CD4-positive, alpha-beta memory T cell (primary cell): ENCODE measurements around the gene ARHGAP22. TPM values are rescaled to one million over a fixed set of nuclear protein-coding genes. Genes with fewer than 3 reads are reported as not detected.

Experiments
- CTCF ChIA-PET: fragments of 350-600 bp; sonication (Branson Sonifier 250); formaldehyde crosslinking; loops from one replicate; lab custom pipeline; 2021; ENCODE audit warnings: inconsistent platforms; ENCODE audit not compliant: partially characterized antibody; lab: Charles Lee
- POLR2A ChIA-PET: fragments of 350-600 bp; sonication (Branson Sonifier 250); formaldehyde crosslinking; loops from one replicate; lab custom pipeline; 2021; ENCODE audit not compliant: partially characterized antibody; lab: Charles Lee
- DNase-seq, 5 donors: peaks; one replicate each; pipeline versions ENCODE4 v3.0.0 to v3.0.0-alpha.2; 2020 to 2022; ENCODE audit warnings: mixed read lengths in 1 of 5
- H3K27ac ChIP-seq: one replicate; pipeline ENCODE4 v1.7.0; 2013; ENCODE audit warnings: low read depth, low read length
- H3K27me3 ChIP-seq: 2 replicates; pipeline ENCODE4 v1.7.0; 2013; ENCODE audit warnings: mild to moderate bottlenecking, low read length, moderate library complexity; ENCODE audit not compliant: insufficient read depth
- H3K36me3 ChIP-seq: 2 replicates; pipeline ENCODE4 v1.7.0; 2013; ENCODE audit warnings: mild to moderate bottlenecking, low read length, moderate library complexity; ENCODE audit not compliant: insufficient read depth
- H3K4me1 ChIP-seq: 2 replicates; pipeline ENCODE4 v1.7.0; 2013; ENCODE audit warnings: mild to moderate bottlenecking, low read length, moderate library complexity; ENCODE audit not compliant: insufficient read depth
- H3K4me3 ChIP-seq, 2 donors: one replicate each; pipeline ENCODE4 v1.7.0; 2013; ENCODE audit warnings: low read length in 2 of 2, mild to moderate bottlenecking in 1 of 2
- H3K9me3 ChIP-seq, 2 donors: one replicate each; pipeline ENCODE4 v1.7.0; 2013; ENCODE audit warnings: low read length in 2 of 2, control low read depth in 1 of 2; ENCODE audit not compliant: control insufficient read depth in 1 of 2
- H3K27ac Mint-ChIP-seq, 7 donors: one replicate each; pipeline ENCODE4 v1.8.0; 2020 to 2021; ENCODE audit warnings: mixed read lengths in 7 of 7, mild to moderate bottlenecking in 6 of 7, inconsistent platforms in 3 of 7, moderate library complexity in 3 of 7
- H3K27me3 Mint-ChIP-seq, 2 donors: one replicate each; pipeline ENCODE4 v1.8.0; 2020 to 2021; ENCODE audit warnings: mixed read lengths in 2 of 2
- H3K36me3 Mint-ChIP-seq, 2 donors: one replicate each; pipeline ENCODE4 v1.8.0; 2020 to 2021; ENCODE audit warnings: mixed read lengths in 2 of 2, inconsistent platforms in 1 of 2, mild to moderate bottlenecking in 1 of 2
- H3K4me1 Mint-ChIP-seq, 4 donors: one replicate each; pipeline ENCODE4 v1.8.0; 2020 to 2021; ENCODE audit warnings: mixed read lengths in 4 of 4, mild to moderate bottlenecking in 1 of 4
- H3K4me3 Mint-ChIP-seq, 8 donors: one replicate each; pipeline ENCODE4 v1.8.0; 2020 to 2021; ENCODE audit warnings: mixed read lengths in 8 of 8, mild to moderate bottlenecking in 7 of 8, moderate library complexity in 6 of 8, inconsistent platforms in 3 of 8
- H3K9me3 Mint-ChIP-seq, 8 donors: one replicate each; pipeline ENCODE4 v1.8.0; 2020 to 2021; ENCODE audit warnings: mixed read lengths in 8 of 8, mild to moderate bottlenecking in 5 of 8, inconsistent platforms in 3 of 8, moderate library complexity in 1 of 8
- intact Hi-C: fragments of 100-400 bp; cut with micrococcal nuclease; formaldehyde crosslinking; loops from one replicate; pipeline ENCODE4 v1.15.1; 2023
- polyA plus RNA-seq, 2 donors: library from polyadenylated mRNA; unstranded; fragments of 300-500 nt; fragmentation: Illumina TruSeq; gene quantifications; one replicate each; pipeline ENCODE4 v1.2.3, GENCODE V29; 2021
- total RNA-seq, 2 experiments: library from RNA; stranded (reverse); gene quantifications; one replicate each; pipeline ENCODE4 v1.2.3, GENCODE V29; 2021

ARHGAP22 gene
- total and polyA plus RNA-seq, 4 experiments from 2014 or later = 0.20 to 0.83 TPM; not detected in 2

DNA sequence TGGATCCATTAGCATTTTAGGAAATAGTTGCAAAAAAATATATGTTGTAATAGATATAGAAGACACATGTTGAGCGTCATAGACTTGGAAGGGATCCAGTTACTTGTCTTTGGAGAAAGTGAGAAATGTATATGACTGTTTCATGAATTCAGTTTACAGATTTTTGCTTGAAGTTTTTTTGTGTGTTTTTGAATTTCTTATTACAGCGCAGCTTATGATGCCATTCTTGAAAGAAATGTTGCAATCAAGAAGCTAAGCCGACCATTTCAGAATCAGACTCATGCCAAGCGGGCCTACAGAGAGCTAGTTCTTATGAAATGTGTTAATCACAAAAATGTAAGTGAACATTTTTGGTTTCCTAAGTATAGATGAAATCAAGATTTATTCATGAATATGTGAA is 200.2 kb downstream of the ARHGAP22 start:
- peaks cover 4% of the 10 kb centered on the region for H3K36me3 ChIP-seq
- peaks cover 5 to 12% (median 10%) of the 10 kb centered on the region in 4 donors for H3K4me1 Mint-ChIP-seq
- no peak overlapping the region for H3K27ac ChIP-seq
- H3K27me3 ChIP-seq = no peaks in the 10 kb centered on the region
- no peaks in the 10 kb centered on the region for H3K27me3 Mint-ChIP-seq
- H3K36me3 Mint-ChIP-seq = peaks cover 11 to 17% of the 10 kb centered on the region in 2 donors
- no peak overlapping the region for H3K27ac Mint-ChIP-seq
- no peak overlapping the region for H3K4me3 ChIP-seq
- CTCF ChIA-PET = no interaction called here
- H3K4me1 ChIP-seq = no peaks in the 10 kb centered on the region
- H3K9me3 ChIP-seq = no peaks in the 10 kb centered on the region
- DNase-seq = no peak
- intact Hi-C loops = no loop called here
- POLR2A ChIA-PET = no interaction called here
- H3K4me3 Mint-ChIP-seq = no peak overlapping the region
- no peaks in the 10 kb centered on the region for H3K9me3 Mint-ChIP-seq

DNA sequence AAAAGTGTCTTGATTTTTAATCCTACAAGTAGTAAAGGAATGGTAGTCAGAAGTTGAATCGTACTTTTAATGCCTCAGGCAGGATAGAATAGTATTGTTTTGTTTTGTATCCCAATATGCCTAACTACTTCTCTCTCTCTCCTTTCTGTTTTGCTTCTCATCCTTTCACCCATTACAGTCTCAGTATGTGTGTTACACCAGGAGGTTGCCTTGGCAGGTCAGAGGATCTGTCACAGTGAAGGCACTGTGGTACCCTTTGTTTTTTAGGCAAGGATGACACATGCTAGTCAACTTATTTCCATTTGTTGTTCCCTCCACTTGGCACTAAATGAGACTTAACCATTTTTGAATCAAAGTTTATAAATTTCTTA is 204.0 kb downstream of the ARHGAP22 start:
- DNase-seq = no peak
- no peak overlapping the region for H3K4me3 ChIP-seq
- Mint-ChIP-seq H3K27ac (peak overlapping the region in 1 of 7 donors; percentile 17), H3K4me1 (peaks cover 15 to 25% (median 17%) of the 10 kb centered on the region in 4 donors), H3K36me3 (peaks cover 6 to 12% of the 10 kb centered on the region in 2 donors), H3K27me3 (no peaks in the 10 kb centered on the region), H3K4me3 (no peak overlapping the region), H3K9me3 (no peaks in the 10 kb centered on the region)
- intact Hi-C loops = no loop called here
- no peaks in the 10 kb centered on the region for H3K4me1 ChIP-seq
- no peak overlapping the region for H3K27ac ChIP-seq
- H3K9me3 ChIP-seq = no peaks in the 10 kb centered on the region
- ChIA-PET POLR2A (no interaction called here), CTCF (no interaction called here)
- peaks cover 4% of the 10 kb centered on the region for H3K36me3 ChIP-seq
- H3K27me3 ChIP-seq = no peaks in the 10 kb centered on the region

DNA sequence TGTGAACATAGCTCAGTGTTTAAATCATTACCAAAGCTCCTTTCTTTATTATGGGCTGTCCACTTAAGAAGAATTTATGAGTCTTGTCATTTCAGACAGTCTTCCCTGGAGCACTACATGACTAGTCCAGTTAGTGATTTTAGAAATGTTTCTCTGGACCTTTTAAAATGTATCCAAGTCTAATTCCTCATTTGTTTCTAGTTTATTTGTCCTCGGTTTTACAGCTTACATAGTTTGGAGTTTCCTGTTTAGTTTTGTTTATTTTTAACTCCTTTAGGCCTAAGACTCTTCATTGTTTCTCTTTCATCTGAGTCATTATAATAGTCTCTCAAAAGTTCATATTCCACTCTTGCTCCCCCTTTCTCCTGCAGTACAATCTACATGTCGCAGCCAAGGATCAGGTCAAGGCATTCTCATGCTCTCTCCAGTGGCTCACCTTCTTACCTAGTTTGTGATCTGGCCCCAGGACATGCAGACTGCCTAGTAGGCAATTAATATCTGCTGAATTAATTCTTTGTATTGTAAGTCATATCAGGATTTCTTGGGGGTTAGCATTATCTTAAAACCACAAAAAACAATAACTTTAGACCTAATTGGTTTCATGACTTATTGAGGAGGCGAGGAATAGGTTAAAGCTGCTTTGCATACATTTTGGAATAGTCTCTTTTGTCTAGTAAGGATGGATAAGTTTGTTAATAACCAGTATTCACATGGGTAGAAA is 204.6 kb downstream of the ARHGAP22 start:
- Mint-ChIP-seq H3K4me1 (peaks cover 15 to 25% (median 19%) of the 10 kb centered on the region in 4 donors), H3K9me3 (no peaks in the 10 kb centered on the region), H3K36me3 (peaks cover 3 to 8% of the 10 kb centered on the region in 2 donors), H3K4me3 (no peak overlapping the region), H3K27me3 (no peaks in the 10 kb centered on the region), H3K27ac (peak overlapping the region in 2 of 7 donors; percentile 15 to 17)
- POLR2A ChIA-PET = no interaction called here
- intact Hi-C loops = no loop called here
- Histone ChIP-seq H3K4me3 (no peak overlapping the region), H3K36me3 (peaks cover 3% of the 10 kb centered on the region), H3K27me3 (no peaks in the 10 kb centered on the region), H3K27ac (no peak overlapping the region), H3K9me3 (no peaks in the 10 kb centered on the region), H3K4me1 (no peaks in the 10 kb centered on the region)
- no peak for DNase-seq
- CTCF ChIA-PET = no interaction called here

DNA sequence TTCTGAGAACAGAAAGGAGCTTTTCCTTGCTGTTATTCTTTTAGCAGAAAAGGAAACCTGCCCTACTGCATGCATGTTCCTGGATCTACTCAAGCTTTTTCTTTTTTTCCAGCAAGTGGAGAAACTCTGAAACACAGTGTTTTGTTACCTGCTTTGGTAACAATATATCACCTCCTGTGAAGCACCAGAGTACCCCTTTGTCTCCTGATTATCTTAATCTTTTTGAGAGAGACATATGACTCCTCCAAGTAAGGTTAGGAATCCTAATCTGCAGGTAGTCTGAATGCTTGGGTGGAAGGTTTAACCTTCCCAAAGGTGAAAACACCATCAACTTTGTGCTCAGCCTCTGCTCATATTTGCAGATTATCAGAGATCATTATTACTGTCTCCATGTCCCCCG is 205.3 kb downstream of the ARHGAP22 start:
- no peak for DNase-seq
- no peaks in the 10 kb centered on the region for H3K4me1 ChIP-seq
- intact Hi-C loops = no loop called here
- no peaks in the 10 kb centered on the region for H3K36me3 ChIP-seq
- H3K9me3 ChIP-seq = no peaks in the 10 kb centered on the region
- no peaks in the 10 kb centered on the region for H3K27me3 ChIP-seq
- Mint-ChIP-seq H3K9me3 (no peaks in the 10 kb centered on the region), H3K4me1 (peaks cover 15 to 25% (median 19%) of the 10 kb centered on the region in 4 donors), H3K36me3 (peaks cover under 1 to 6% of the 10 kb centered on the region in 2 donors), H3K4me3 (no peak overlapping the region), H3K27me3 (no peaks in the 10 kb centered on the region), H3K27ac (peak overlapping the region in 1 of 7 donors; percentile 15)
- H3K27ac ChIP-seq = no peak overlapping the region
- ChIA-PET POLR2A (no interaction called here), CTCF (no interaction called here)
- no peak overlapping the region for H3K4me3 ChIP-seq

- H3K4me3 ChIP-seq = no peak overlapping the region
- intact Hi-C loops = no loop called here
- no peak for DNase-seq
- Mint-ChIP-seq H3K4me1 (peaks cover 15 to 25% (median 19%) of the 10 kb centered on the region in 4 donors), H3K36me3 (peaks cover 0 to 4% of the 10 kb centered on the region in 2 donors), H3K27me3 (no peaks in the 10 kb centered on the region), H3K27ac (no peak overlapping the region), H3K9me3 (no peaks in the 10 kb centered on the region), H3K4me3 (no peak overlapping the region)
- H3K36me3 ChIP-seq = no peaks in the 10 kb centered on the region
- ChIA-PET POLR2A (no interaction called here), CTCF (no interaction called here)
- H3K4me1 ChIP-seq = no peaks in the 10 kb centered on the region
- no peaks in the 10 kb centered on the region for H3K27me3 ChIP-seq
- no peak overlapping the region for H3K27ac ChIP-seq
- no peaks in the 10 kb centered on the region for H3K9me3 ChIP-seq
Measured at GRCh38 chr10:48399056-48399541, 205.8 kb downstream of the ARHGAP22 start.

DNA sequence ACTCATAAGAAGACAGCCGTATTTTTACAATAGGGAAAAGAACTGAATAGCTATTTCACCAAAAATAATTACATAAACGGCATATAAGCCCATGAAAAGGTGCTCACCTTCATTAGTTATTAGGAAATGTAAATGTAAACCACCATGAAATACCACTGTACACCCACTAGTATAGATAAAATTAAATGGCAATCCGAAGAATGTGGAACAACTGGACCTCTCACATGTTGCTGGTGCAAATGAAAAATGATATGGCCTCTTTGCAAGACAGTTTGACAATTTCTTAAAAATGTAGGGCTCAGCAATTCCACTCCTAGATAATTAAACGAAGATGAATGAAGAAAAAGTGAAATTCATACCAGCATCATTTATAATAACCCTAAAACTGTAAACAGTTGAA is 206.6 kb downstream of the ARHGAP22 start:
- Mint-ChIP-seq H3K4me1 (peaks cover 16 to 25% (median 19%) of the 10 kb centered on the region in 4 donors), H3K27ac (no peak overlapping the region), H3K4me3 (no peak overlapping the region), H3K36me3 (peaks cover 0 to 4% of the 10 kb centered on the region in 2 donors), H3K27me3 (no peaks in the 10 kb centered on the region), H3K9me3 (no peaks in the 10 kb centered on the region)
- POLR2A ChIA-PET = no interaction called here
- DNase-seq = no peak
- CTCF ChIA-PET = no interaction called here
- no peak overlapping the region for H3K4me3 ChIP-seq
- H3K9me3 ChIP-seq = no peaks in the 10 kb centered on the region
- intact Hi-C loops = no loop called here
- H3K36me3 ChIP-seq = no peaks in the 10 kb centered on the region
- no peaks in the 10 kb centered on the region for H3K27me3 ChIP-seq
- no peaks in the 10 kb centered on the region for H3K4me1 ChIP-seq
- no peak overlapping the region for H3K27ac ChIP-seq
